Adrenal gland (tissue), 12 donors: ENCODE data around the gene KRTAP10-1. TPM values are rescaled to one million over a fixed set of nuclear protein-coding genes. Genes with fewer than 3 reads are reported as not detected.

ENCODE experiments used
- DNase-seq, 7 donors: peaks; one replicate each; pipeline ENCODE4 v3.0.0-alpha.2; 2019 to 2020
- H3K27ac ChIP-seq, 5 donors: fragments of 200-600 bp; sonication (generic) in 4 of 5; 1 replicate in 3 of 5; 2 replicates in 2 of 5; pipeline versions ENCODE4 v1.5.1 to v1.8.0; 2016 to 2020; ENCODE audit warnings: mild to moderate bottlenecking in 1 of 5
- H3K27me3 ChIP-seq: fragments of 200-600 bp; 2 replicates; pipeline ENCODE4 v1.8.0; 2021
- H3K36me3 ChIP-seq, 2 donors: fragments of 200-600 bp; replicated peaks in 1 of 2; 1 replicate in 1 of 2; 2 replicates in 1 of 2; pipeline versions ENCODE4 v1.5.1 to v1.8.0; 2018 to 2022
- H3K4me1 ChIP-seq, 2 donors: fragments of 200-600 bp; replicated peaks in 1 of 2; 1 replicate in 1 of 2; 2 replicates in 1 of 2; pipeline versions ENCODE4 v1.5.1 to v1.8.0; 2018 to 2021
- H3K4me3 ChIP-seq, 4 donors: fragments of 200-600 bp; sonication (generic) in 3 of 4; one replicate each; pipeline ENCODE4 v1.5.1; 2016 to 2018
- H3K9me3 ChIP-seq, 3 donors: fragments of 200-600 bp; sonication (generic) in 1 of 3; replicated peaks in 1 of 3; 1 replicate in 2 of 3; 2 replicates in 1 of 3; pipeline versions ENCODE4 v1.5.1 to v1.8.0; 2016 to 2021
- CTCF ChIP-seq, 6 experiments: fragments of 450-650 bp in 4 of 6; fragments of 200-600 bp in 2 of 6; sonication (generic) in 1 of 6; IDR thresholded peaks; 1 replicate in 5 of 6; 2 replicates in 1 of 6; pipeline versions ENCODE4 v1.5.1 to v1.8.0; 2016 to 2021; ENCODE audit warnings: antibody characterized with exemption in 6 of 6, mild to moderate bottlenecking in 2 of 6, moderate library complexity in 1 of 6
- POLR2A ChIP-seq, 2 donors: fragments of 450-650 bp; IDR thresholded peaks; one replicate each; pipeline ENCODE4 v1.6.1; 2017; ENCODE audit warnings: antibody characterized with exemption in 2 of 2, mild to moderate bottlenecking in 2 of 2, moderate library complexity in 1 of 2
- WGBS, 4 donors: extraction: QIAGEN DNeasy Blood & Tissue Kit in 2 of 4; methylation state at CpG; one replicate each; pipeline versions ENCODE4 v1.1.5 to v1.1.7; 2013 to 2017; 5-methylcytosine and 5-hydroxymethylcytosine counted together
- intact Hi-C, 2 donors: fragments of 100-400 bp; cut with DNase I; formaldehyde crosslinking; loops; one replicate each; pipeline versions ENCODE4 v1.14.1 to v1.15.0; 2022 to 2023
- polyA plus RNA-seq, 3 donors: library from polyadenylated mRNA; stranded (reverse); fragments of 200-250 nt in 2 of 3; fragments of 350-450 nt in 1 of 3; fragmentation: Illumina TruSeq in 1 of 3; extraction: RNeasy Lipid Tissue Mini Kit (QIAGEN cat#74804) in 1 of 3; gene quantifications; one replicate each; pipeline ENCODE4 v1.2.3, GENCODE V29; 2013 to 2014
- total RNA-seq, 9 donors: library from RNA; depleted of rRNA in 4 of 9; stranded (reverse); fragments of >200 nt in 4 of 9; fragments of 120-200 nt in 1 of 9; fragmentation: NEBNext Ultra II Directional in 1 of 9; extraction: Animal tissue kit (Norgen Biotek cat#: 25700) in 1 of 9; gene quantifications; one replicate each; pipeline versions ENCODE4 v1.1.0 to v1.2.4, GENCODE V29; 2013 to 2023
- donor health status: healthy with polysubstance abuse.
- donor health status: Bipolar disorder and iron deficiency.
- donor health status: DM: yes; HTN: yes; CAD: no.
- donor health status: DM: no; HTN: no; CAD: no.
- donor health status: DM: no; HTN: no; CAD: no.
- donor health status: DM: yes; HTN: yes; CAD: no.

The KRTAP10-1 gene
- total and polyA plus RNA-seq, 12 donors, result not detected

DNA sequence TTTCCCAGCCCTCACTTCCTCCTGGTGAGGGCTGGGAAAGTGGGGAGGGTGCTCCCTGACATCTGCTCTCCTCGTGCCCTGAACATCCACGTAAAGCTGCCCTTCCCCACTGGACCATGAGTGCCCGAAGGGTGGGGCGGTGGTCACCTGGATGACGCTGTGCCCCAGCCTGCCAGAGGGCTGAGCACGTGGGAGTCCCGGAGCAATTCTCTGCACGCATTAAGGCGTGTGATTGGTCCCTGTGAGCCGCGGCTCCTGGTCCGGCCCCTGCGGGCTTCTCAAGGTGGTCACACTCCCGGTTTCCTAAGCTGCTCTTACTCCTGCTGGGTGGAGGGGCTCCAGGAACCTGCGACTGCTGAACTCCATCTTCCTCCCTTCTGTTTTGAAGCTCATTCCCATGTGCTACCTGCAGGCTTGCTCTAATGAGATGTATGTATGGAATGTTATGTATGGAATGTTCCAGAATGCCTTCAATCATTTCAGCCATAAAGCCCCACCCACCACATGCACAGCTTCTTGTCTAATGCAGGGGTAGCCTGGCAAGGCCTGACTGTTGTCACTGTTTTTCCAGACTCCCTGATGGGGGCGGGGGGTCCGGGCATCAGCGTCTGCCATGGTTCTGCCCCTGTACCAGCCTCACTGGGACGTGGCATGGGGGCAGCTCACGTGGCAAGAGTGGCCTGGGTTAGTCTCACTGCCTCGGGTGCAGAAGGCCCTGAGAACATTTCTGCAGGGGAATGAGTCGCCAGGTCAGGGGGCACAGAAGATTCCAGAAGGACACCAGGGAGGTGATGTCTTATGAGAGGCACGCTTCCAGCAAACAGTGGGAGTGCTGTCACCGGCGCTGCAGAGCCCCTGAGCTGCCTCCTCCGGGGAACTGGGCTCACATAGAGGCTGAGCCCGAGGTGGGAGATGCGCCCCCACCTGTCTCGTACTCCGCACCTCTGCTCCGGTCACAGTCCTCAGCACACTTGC, 19.4 kb downstream of the KRTAP10-1 start:
- no peaks in the 10 kb centered on the region for H3K9me3 ChIP-seq
- no peaks in the 10 kb centered on the region for H3K27me3 ChIP-seq
- H3K27ac ChIP-seq, result no peak overlapping the region
- 81 to 86% (median 83%) methylated on average over 23 to 31 of the region's 31 CpGs for WGBS, 4 donors
- TF ChIP-seq CTCF (IDR thresholded peaks at IDR 0.05), result no peak
- no peak for TF ChIP-seq POLR2A (IDR thresholded peaks at IDR 0.05)
- peak in 1 of 7 donors; percentile 8 for DNase-seq
- no peaks in the 10 kb centered on the region for H3K4me1 ChIP-seq
- intact Hi-C loops, result no loop called here
- no peak overlapping the region for H3K4me3 ChIP-seq
- H3K36me3 ChIP-seq, result no peaks in the 10 kb centered on the region

DNA sequence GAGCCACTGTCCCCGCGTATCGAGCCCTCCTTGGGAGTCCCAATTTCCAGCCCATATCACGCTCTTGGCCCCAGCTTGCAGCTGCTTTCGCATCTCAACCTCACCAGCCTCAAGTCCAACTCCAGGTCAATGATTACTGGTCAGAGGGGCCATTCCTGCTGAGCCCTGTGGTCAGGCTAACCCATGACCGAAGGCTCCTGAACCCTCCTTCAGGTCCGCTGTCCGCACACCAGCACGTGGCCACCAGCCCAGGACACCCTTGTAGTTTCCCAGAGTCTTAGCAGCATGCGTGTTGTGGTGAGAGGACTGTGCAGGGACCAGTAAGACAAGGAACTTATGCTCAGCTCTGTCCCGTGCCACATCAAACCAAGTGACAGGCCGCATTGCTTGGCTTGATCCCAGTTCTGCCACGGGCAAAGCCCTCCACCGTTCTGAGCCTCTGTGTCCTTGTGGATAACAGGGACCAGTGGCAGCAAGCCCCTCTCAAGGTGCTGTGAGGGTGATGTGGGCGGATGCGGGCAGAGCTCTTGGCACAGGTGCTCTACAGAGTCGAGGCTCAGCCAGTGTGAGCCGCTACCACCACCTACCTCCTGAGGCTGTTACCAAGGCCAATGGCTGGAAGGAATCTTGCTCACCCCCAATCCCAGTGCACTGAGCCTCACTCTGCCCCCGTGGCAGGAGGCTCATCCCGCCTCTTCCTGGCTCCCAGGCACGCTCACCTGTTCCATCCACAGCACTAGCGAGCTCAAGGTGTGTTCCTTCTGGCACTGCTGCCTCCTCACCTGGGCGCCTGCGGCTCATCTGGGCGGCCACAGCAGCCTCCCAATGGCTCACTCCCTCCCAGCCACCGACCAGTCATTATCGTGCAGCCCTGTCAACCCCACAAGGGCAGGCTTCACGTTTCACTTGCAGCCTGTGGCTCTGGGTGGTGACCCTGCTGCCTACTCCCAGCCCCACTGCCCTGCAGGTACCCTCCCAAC, 20.4 kb downstream of the KRTAP10-1 start:
- TF ChIP-seq CTCF (IDR thresholded peaks at IDR 0.05) (no peak), POLR2A (IDR thresholded peaks at IDR 0.05) (no peak)
- intact Hi-C loops, result no loop called here
- Histone ChIP-seq H3K9me3 (no peaks in the 10 kb centered on the region), H3K4me1 (no peaks in the 10 kb centered on the region), H3K36me3 (no peaks in the 10 kb centered on the region), H3K4me3 (no peak overlapping the region), H3K27ac (no peak overlapping the region), H3K27me3 (no peaks in the 10 kb centered on the region)
- no peak for DNase-seq
- WGBS, 4 donors, result 80 to 87% (median 85%) methylated on average over 16 to 28 of the region's 28 CpGs

- TF ChIP-seq CTCF (IDR thresholded peaks at IDR 0.05), result no peak
- no peak for TF ChIP-seq POLR2A (IDR thresholded peaks at IDR 0.05)
- DNase-seq, result no peak
- 59 to 74% (median 67%) methylated on average over 9 to 12 of the region's 12 CpGs for WGBS, 4 donors
- Histone ChIP-seq H3K36me3 (no peaks in the 10 kb centered on the region), H3K27me3 (no peaks in the 10 kb centered on the region), H3K27ac (no peak overlapping the region), H3K4me1 (no peaks in the 10 kb centered on the region), H3K9me3 (no peaks in the 10 kb centered on the region), H3K4me3 (no peak overlapping the region)
- intact Hi-C loops, result no loop called here
These were observed 21.3 kb downstream of the KRTAP10-1 start for GRCh38 chr21:44518686-44519085.
